Bronchial epithelial cell (primary cell): Measurements from ENCODE around the gene SLC22A2. TPM values are rescaled to one million over a fixed set of nuclear protein-coding genes. Genes with fewer than 3 reads are reported as not detected.

Experiments used
- DNase-seq: peaks from one replicate; pipeline ENCODE4 v3.0.0-alpha.2; 2010; ENCODE audit warnings: low read depth
- FAIRE-seq: peaks from 2 replicates; lab custom pipeline; 2011; peaks lifted over from hg19 to GRCh38; lab: Jason Lieb, UNC
- H3K27me3 ChIP-seq: 2 replicates; pipeline ENCODE4 v1.5.1; 2011; ENCODE audit warnings: low read length; ENCODE audit not compliant: control insufficient read depth, insufficient read depth
- H3K36me3 ChIP-seq: 2 replicates; pipeline ENCODE4 v1.5.1; 2011; ENCODE audit warnings: low read length; ENCODE audit not compliant: control insufficient read depth, insufficient read depth
- H3K4me3 ChIP-seq: 2 replicates; pipeline ENCODE4 v1.5.1; 2011; ENCODE audit warnings: mild to moderate bottlenecking, low read depth, low read length, control low read depth
- total RNA-seq: library from RNA; depleted of rRNA; stranded (reverse); fragments of >200 nt; gene quantifications from 2 replicates; pipeline ENCODE4 v1.2.1, GENCODE V29; 2014
- TF ChIP-seq, protein P1 (sequence below): IDR thresholded peaks from 2 replicates; pipeline ENCODE4 v1.5.1; 2011; ENCODE audit warnings: mild to moderate bottlenecking, moderate library complexity, low read length, control low read depth, inconsistent platforms; ENCODE audit not compliant: insufficient read depth, severe bottlenecking

SLC22A2 gene
- total RNA-seq, 1 donor from 2014 or later = not detected

DNA sequence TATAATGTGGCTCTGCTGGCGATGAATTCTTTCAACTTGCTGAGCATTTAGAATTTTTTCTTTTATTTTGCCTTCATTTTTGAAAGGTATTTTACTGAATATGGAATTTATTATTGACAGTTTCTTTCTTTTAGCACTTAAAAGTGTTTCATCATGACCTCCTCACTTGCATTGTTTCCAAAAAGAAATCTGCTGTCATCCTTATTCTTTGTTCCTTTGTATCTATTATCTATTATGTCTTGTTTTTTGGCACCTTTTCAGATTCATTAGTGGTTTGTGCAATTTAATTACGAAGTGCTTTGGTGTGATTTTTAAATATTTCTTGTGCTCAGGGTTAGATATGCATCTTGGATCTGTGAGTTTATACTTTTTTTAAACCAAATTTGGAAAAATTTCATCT lies 26.0 kb upstream of the SLC22A2 start:
- no peak for FAIRE-seq
- TF ChIP-seq, protein P1, sequence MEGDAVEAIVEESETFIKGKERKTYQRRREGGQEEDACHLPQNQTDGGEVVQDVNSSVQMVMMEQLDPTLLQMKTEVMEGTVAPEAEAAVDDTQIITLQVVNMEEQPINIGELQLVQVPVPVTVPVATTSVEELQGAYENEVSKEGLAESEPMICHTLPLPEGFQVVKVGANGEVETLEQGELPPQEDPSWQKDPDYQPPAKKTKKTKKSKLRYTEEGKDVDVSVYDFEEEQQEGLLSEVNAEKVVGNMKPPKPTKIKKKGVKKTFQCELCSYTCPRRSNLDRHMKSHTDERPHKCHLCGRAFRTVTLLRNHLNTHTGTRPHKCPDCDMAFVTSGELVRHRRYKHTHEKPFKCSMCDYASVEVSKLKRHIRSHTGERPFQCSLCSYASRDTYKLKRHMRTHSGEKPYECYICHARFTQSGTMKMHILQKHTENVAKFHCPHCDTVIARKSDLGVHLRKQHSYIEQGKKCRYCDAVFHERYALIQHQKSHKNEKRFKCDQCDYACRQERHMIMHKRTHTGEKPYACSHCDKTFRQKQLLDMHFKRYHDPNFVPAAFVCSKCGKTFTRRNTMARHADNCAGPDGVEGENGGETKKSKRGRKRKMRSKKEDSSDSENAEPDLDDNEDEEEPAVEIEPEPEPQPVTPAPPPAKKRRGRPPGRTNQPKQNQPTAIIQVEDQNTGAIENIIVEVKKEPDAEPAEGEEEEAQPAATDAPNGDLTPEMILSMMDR = no peak
- no peak for DNase-seq
- no peak overlapping the region for H3K4me3 ChIP-seq
- H3K36me3 ChIP-seq = no peaks in the 10 kb centered on the region
- H3K27me3 ChIP-seq = no peaks in the 10 kb centered on the region

GRCh38 chr6:160282444-160282843 lies 23.8 kb upstream of the SLC22A2 start:
- no peak overlapping the region for H3K4me3 ChIP-seq
- DNase-seq = no peak
- FAIRE-seq = no peak

GRCh38 chr6:160279850-160280249 lies 21.2 kb upstream of the SLC22A2 start:
- DNase-seq = peak; percentile 97
- H3K36me3 ChIP-seq = no peaks in the 10 kb centered on the region
- FAIRE-seq = no peak
- no peaks in the 10 kb centered on the region for H3K27me3 ChIP-seq
- H3K4me3 ChIP-seq = no peak overlapping the region
- TF ChIP-seq, protein P1 = no peak

More at GRCh38 chr6:160282444-160282843, 23.8 kb upstream of the SLC22A2 start:
- H3K27me3 ChIP-seq = no peaks in the 10 kb centered on the region
- no peaks in the 10 kb centered on the region for H3K36me3 ChIP-seq
- TF ChIP-seq, protein P1 = no peak

- Histone ChIP-seq H3K36me3 (no peaks in the 10 kb centered on the region), H3K27me3 (no peaks in the 10 kb centered on the region), H3K4me3 (no peak overlapping the region)
- TF ChIP-seq, protein P1 = no peak
- FAIRE-seq (no peak), DNase-seq (peak; percentile 29)
These were observed 20.2 kb upstream of the SLC22A2 start for GRCh38 chr6:160278786-160279310.

DNA sequence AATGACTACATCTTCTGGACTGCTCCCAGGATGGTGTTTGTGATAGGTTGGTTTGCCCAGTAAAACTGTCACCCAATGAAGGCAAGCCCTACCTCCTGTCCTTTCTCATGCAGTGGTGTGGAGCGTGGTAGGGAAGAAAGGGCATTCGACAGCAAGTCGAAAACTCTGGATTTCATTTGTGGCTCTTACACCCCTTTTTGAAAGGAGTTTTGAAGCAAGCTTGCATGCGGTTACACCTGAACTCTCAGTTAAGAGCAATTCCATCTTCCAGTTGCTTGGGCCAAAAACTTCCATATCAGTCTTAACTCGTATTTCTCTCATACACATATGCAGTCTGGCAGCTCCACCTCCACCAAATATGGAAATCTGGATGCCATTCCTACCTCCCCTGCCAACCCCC lies 19.7 kb upstream of the SLC22A2 start:
- peak; percentile 85 for FAIRE-seq
- no peak for DNase-seq
- TF ChIP-seq, protein P1 = no peak
- H3K4me3 ChIP-seq = no peak overlapping the region
- no peaks in the 10 kb centered on the region for H3K36me3 ChIP-seq
- no peaks in the 10 kb centered on the region for H3K27me3 ChIP-seq

DNA sequence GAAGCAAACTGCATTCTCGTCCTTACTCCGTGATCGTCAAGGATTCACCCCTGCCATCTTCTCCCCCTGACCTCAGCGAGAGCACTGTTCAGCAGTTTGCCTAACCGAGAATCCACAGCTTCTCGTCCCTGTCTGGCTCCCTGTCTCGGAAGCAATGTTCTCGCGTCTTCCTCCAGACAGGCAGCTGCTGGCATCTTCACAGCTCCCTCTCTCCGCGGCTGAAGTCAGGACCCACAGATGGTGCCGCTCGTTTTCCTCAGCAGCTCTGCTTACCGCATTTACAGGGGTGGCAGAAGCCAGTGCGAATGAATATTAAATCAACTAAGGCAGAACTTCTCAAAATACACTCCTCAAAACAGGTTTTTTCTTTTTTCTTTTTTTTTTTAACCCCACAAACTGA lies 18.9 kb upstream of the SLC22A2 start:
- FAIRE-seq (no peak), DNase-seq (no peak)
- Histone ChIP-seq H3K4me3 (no peak overlapping the region), H3K27me3 (no peaks in the 10 kb centered on the region), H3K36me3 (no peaks in the 10 kb centered on the region)
- TF ChIP-seq, protein P1 = no peak
